Stimulated activated CD8-positive, alpha-beta memory T cell treated with anti-CD3 and anti-CD28 coated beads, Interleukin-4, amount 100 ng/mL, for 48 hours (primary cell): ENCODE measurements around the gene MIPOL1.
"Not testable (repeated sequence)": the region's sequence is repeated elsewhere in the genome, so short reads cannot be mapped to it uniquely, and the experiment has no call there.

Experiments
- DNase-seq: peaks from one replicate; pipeline ENCODE4 v3.0.0-alpha.2; 2020

The MIPOL1 gene

DNA sequence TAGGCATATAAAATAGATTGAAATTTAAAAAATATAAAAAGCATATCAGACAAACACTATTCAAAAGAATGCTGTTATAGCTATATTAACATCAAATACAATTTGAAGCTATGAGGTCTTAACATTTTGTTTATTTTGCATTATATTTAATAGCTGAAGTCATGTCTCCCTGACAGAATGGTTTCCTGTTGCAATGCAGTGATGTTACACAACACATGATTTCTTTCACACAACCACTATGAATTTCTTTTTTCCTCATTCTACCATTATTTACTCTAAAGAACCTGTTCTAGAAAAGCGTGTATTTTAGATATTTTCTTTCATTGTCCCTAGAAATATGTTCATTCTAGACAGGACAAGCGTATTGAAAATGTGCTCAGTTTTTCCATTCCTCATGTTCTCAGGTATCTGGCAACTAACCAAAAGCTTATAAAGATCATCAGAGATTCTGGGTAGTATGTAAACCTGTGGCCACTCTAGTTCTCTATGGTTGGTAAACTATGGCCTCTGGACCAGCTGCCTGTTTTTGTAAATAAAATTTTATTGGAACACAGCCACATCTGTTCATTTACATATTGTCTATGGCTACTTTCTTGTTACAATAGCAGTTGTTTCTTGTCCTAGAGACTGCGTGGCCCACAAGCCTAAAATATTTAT lies 213.5 kb downstream of the MIPOL1 start:
- no peak for DNase-seq

DNA sequence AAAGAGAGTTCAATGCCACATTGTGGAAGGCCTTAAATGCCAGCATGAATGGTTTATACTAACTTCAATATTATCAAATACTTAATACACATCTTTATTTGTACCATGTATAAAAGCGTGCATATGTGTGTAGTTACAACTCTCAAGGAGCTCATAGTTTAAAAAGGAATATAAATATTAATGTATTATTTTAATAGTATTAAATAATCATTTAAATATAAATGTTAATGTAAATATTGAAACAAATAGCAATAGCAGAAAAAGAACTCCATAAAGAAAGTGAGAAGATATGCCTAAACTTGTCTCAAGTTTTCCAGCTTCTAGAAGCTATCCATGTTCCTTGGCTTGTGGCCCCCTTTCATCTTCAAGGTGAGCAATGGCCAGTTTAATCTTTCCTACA lies 215.3 kb downstream of the MIPOL1 start:
- DNase-seq = no peak

GRCh38 chr14:37413504-37414003 lies 215.8 kb downstream of the MIPOL1 start:
- no peak for DNase-seq

- no peak for DNase-seq
Measured at GRCh38 chr14:37416264-37416663, 218.5 kb downstream of the MIPOL1 start.

DNA sequence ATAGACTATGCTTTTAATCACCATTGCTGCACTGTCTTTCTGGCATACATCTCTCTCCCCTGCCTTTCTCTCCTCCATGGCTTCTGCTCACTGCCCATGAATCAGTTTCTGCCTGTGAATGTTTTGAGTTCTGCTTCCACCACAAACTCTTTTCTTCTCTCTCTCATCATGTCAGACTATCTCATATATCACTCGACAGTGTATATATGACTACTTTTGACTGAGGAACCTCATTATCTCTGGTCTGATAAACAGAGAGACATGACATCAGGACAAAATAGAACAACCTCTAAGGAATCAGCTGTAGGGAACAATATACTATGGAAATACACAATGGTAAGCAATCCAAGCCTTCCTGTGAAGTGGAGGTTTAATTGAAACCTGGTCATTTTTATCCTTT lies 219.4 kb downstream of the MIPOL1 start:
- no peak for DNase-seq

- DNase-seq = no peak
Measured at GRCh38 chr14:37417833-37418232, 220.1 kb downstream of the MIPOL1 start.

DNA sequence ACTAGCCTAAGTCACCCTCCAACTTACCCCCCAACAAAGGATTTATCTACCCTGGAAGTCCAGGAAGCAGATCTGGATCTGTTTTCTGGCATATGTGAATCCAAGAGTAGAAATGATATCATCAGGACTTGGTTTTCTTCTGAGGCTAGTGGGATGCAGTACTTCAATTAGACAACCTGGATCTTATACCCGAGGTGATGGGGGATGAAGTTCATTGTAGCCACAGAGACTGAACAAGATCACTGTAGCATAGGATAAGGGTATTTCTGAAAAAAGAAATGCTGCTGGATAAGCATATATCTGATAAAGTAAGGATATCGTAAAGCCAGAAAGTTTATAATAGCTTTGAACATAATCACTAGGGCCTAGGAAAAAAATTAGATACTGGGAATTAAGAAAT lies 222.9 kb downstream of the MIPOL1 start:
- DNase-seq = no peak

GRCh38 chr14:37422319-37422718 lies 224.6 kb downstream of the MIPOL1 start:
- no peak for DNase-seq

DNA sequence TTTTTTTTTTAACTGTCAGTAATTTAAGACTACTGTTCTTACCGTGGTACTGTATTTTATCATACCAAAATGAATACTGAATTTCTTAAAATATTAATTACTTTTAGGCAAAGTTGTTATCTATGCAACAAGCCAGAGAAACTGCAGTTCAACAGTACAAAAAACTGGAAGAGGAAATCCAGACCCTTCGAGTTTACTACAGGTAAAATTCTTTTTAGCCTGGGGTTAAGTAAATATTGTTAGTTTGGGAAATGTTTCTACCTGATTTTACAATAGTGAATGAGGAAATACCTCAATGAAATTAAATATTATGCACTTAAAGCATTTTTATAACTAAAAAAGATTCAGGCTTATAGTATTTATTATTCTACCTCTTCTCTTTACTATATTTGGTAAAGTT lies 225.0 kb downstream of the MIPOL1 start:
- DNase-seq = no peak

GRCh38 chr14:37428954-37429353 lies 231.2 kb downstream of the MIPOL1 start:
- no peak for DNase-seq

- no peak for DNase-seq
Measured at GRCh38 chr14:37429618-37430017, 231.9 kb downstream of the MIPOL1 start.

GRCh38 chr14:37434867-37435266 lies 237.1 kb downstream of the MIPOL1 start:
- DNase-seq = no peak

DNA sequence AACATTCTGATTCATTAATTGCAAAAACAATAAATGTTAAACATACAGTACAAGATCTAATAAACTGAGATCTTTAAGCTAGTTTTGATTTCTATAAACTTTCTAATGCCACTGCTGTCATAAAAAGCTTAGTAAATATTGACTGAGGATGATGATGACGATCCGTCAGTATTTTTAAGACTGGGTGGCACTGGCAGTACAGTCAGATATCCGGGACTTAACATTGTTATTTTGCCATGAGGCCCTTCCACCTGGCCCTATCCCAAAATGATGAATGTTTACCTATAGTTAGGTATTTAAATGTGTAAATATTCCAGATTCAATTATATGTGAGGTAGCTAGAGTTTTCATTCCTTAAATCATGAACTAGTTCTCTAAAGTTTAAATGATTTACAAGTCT lies 238.8 kb downstream of the MIPOL1 start:
- no peak for DNase-seq

GRCh38 chr14:37437490-37437889 lies 239.8 kb downstream of the MIPOL1 start:
- DNase-seq = no peak

DNA sequence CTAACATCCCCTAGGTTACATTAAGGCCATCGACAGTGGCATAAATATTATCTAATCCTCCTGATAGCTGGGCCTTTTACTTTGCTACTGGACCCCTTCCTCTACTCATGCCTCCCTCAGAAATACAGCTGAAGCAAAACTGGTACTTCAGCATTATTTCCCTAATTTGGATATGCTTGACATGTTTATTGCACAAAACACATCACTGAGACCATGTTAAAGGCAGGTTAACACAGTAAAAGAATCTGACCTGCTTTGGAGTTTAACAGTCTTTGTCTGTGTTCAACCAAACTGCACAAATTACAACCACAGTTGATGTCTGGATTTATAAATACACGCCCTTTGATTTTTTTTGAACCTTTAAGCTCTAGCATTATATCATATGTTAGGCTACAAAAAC lies 240.7 kb downstream of the MIPOL1 start:
- DNase-seq = no peak

- no peak for DNase-seq
Measured at GRCh38 chr14:37443461-37443860, 245.7 kb downstream of the MIPOL1 start.

DNA sequence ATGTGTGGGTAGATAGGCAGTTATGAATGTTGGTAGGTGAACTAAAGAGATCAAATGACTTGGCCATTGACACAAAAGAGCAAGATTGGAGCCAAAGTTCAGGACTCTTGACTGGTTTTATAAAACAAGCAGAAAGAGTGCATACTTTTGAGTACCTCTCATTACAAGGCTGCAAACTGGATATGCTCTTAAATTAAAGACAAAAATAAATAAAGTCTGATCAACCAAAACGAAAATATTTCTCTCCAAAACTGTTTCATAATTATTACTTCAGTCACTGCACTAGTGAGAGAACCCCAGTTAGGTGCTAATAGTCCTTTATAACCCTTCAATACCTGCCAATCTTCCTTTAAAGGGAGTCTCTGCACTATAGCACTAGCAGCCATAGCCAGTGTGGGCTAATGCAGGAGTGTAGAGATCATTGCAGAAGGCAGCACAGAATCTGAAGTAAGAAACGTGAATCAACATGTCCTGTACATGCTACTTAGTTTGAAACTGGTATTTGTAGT lies 250.2 kb downstream of the MIPOL1 start:
- DNase-seq = no peak

DNA sequence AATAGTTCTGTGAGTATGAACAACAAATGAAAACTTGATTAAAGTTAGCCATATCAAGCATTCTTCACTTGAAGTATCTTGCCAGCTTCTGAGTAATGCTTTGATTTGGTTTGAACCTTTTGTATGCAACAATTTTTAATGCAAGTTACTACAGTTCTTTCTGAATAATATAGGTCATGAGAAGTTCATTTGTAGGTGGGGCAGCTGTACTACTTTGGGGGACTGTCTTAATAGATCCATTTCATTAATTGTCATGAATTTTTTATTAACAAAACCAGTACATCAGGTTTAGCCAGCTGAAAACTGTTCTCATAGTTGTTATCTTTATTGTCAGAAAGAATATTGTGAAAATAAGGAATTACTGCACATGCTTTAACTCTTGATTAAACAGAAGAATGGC lies 254.6 kb downstream of the MIPOL1 start:
- no peak for DNase-seq

- DNase-seq = no peak
Measured at GRCh38 chr14:37453985-37454384, 256.2 kb downstream of the MIPOL1 start.

DNA sequence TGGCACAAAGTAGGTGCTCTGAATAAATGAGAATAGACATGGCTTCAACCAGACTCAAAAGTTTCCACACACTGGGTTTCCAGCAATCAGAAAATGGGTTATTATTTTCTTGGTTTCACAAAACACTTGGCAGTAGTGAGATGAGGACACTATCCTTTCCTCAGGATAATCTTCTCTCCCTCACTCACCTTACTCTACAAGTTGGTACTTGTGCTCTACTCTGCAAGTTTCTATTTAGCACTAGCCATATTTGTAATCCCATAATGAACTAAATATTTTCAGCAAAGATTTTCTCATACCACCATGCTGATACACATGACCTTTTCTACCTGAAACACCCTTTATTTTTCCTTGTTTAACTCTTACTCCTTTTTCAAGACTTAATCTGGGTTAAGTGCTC lies 259.6 kb downstream of the MIPOL1 start:
- DNase-seq = no peak

- not testable (repeated sequence) for DNase-seq
Measured at GRCh38 chr14:37462426-37462825, 264.7 kb downstream of the MIPOL1 start.

GRCh38 chr14:37464192-37464858 lies 266.6 kb downstream of the MIPOL1 start:
- DNase-seq = no peak

DNA sequence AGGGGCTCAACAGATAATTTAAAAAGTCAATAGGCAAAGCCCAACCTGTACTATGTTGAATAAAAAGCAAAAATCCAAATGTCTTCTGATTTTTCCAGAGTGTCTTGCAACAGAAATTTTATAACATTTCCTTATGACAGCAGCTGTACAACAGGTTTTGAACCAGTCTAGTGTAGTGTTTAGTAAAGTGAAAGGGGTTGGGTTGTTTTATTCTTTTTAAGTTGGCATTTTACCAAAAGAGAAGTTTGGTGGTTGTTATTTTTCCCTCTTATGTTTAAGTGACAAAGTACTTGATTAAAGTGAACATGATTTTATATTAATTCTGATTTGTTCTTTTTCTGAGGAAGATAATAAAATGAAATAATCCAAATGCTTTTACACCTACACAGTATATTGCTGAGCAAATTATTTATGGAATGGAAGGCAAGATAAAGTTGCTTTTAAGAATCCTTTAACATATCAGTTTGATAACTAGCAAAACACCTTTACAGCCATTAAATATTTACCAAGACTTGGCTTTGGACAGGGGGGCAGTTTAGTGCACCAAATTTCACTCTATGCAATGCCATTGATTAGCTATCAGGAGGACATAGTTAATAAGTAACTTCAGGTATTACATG lies 268.4 kb downstream of the MIPOL1 start:
- no peak for DNase-seq

DNA sequence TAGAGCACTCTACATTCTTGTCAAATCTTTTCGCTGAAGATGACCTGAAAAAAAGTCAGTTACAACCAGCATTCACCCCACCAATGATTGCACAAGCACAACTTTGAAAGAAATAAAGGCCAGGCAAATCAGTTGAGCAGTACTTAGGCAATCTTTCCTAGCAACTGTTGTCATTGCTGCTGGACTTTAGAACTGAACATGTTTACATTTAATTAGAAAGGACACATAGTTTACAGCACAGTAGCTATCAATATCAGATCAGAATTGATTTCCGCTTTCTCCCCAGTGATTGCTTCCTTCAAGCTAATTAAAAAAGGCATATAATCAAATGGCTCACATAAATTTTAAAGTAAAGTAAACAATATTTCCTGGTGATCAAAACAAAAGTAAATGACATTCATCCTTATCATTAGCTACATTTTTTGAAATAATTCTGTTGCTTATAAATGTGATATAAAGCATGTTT lies 268.9 kb downstream of the MIPOL1 start:
- no peak for DNase-seq
